Ovary (tissue), 9 donors: Measurements from ENCODE around the gene LTBP4. TPM values are rescaled to one million over a fixed set of nuclear protein-coding genes. Genes with fewer than 3 reads are reported as not detected.
A peak's percentile ranks its signal among the peaks of the same experiment; 100 is the strongest.

ENCODE experiments used
- DNase-seq, 5 donors: peaks; one replicate each; pipeline ENCODE4 v3.0.0-alpha.2; 2019 to 2020
- H3K27ac ChIP-seq, 2 donors: fragments of 200-600 bp; one replicate each; pipeline versions ENCODE4 v1.5.1 to v1.8.0; 2019 to 2022
- H3K27me3 ChIP-seq: fragments of 200-600 bp; one replicate; pipeline ENCODE4 v1.8.0; 2022
- H3K36me3 ChIP-seq: fragments of 200-600 bp; sonication (generic); one replicate; pipeline ENCODE4 v1.5.1; 2019
- H3K4me1 ChIP-seq: one replicate; pipeline ENCODE4 v1.8.1; 2013; ENCODE audit warnings: mild to moderate bottlenecking, moderate library complexity; ENCODE audit not compliant: insufficient read depth
- H3K4me3 ChIP-seq: fragments of 200-600 bp; sonication (generic); one replicate; pipeline ENCODE4 v1.5.1; 2017
- H3K9me3 ChIP-seq, 2 donors: fragments of 200-600 bp in 1 of 2; sonication (generic) in 1 of 2; one replicate each; pipeline versions ENCODE4 v1.5.1 to v1.8.1; 2013 to 2019; ENCODE audit warnings: mild to moderate bottlenecking in 1 of 2, moderate library complexity in 1 of 2
- CTCF ChIP-seq, 3 donors: fragments of 450-650 bp in 2 of 3; fragments of 200-600 bp in 1 of 3; IDR thresholded peaks; one replicate each; pipeline versions ENCODE4 v1.5.1 to v1.8.0; 2016 to 2022; ENCODE audit warnings: antibody characterized with exemption in 3 of 3, mild to moderate bottlenecking in 1 of 3
- EP300 ChIP-seq: sonication (generic); formaldehyde crosslinking; IDR thresholded peaks from one replicate; pipeline ENCODE4 v1.6.1; 2017; ENCODE audit warnings: antibody characterized with exemption
- POLR2A ChIP-seq: fragments of 450-650 bp; IDR thresholded peaks from one replicate; pipeline ENCODE4 v1.6.1; 2017; ENCODE audit warnings: antibody characterized with exemption, mild to moderate bottlenecking, moderate library complexity
- WGBS, 3 donors: extraction: QIAGEN DNeasy Blood & Tissue Kit in 1 of 3; methylation state at CpG; one replicate each; pipeline versions ENCODE4 v1.1.5 to v1.1.7; 2013 to 2017; 5-methylcytosine and 5-hydroxymethylcytosine counted together
- intact Hi-C, 4 donors: fragments of 100-400 bp; cut with DNase I; formaldehyde crosslinking; loops; one replicate each; pipeline versions ENCODE4 v1.11.0 to v1.15.1; 2022 to 2023
- polyA plus RNA-seq, 2 donors: library from polyadenylated mRNA; stranded (reverse); fragments of 200-250 nt in 1 of 2; fragments of 350-450 nt in 1 of 2; fragmentation: Illumina TruSeq in 1 of 2; extraction: RNeasy Lipid Tissue Mini Kit (QIAGEN cat#74804) in 1 of 2; gene quantifications; one replicate each; pipeline ENCODE4 v1.2.3, GENCODE V29; 2013 to 2014
- total RNA-seq, 7 donors: library from RNA; depleted of rRNA in 2 of 7; stranded (reverse); fragments of >200 nt in 2 of 7; fragmentation: NEBNext Ultra II Directional in 3 of 7; extraction: Animal tissue kit (Norgen Biotek cat#: 25700) in 3 of 7; gene quantifications; one replicate each; pipeline versions ENCODE4 v1.1.0 to v1.2.4, GENCODE V29; 2016 to 2023
- donor health status: DM: no; HTN: no; CAD: no; lungs with moderate emphysema.
- donor health status: DM: no; HTN: no; CAD: no.
- donor health status: Bipolar disorder and iron deficiency.
- donor health status: DM: yes; HTN: yes; CAD: no.
- donor health status: DM: no; HTN: no; CAD: no.
- donor health status: DM: yes; HTN: yes; CAD: no.

Gene LTBP4
- total and polyA plus RNA-seq, 9 donors, result 152 to 840 (median 524) TPM

DNA sequence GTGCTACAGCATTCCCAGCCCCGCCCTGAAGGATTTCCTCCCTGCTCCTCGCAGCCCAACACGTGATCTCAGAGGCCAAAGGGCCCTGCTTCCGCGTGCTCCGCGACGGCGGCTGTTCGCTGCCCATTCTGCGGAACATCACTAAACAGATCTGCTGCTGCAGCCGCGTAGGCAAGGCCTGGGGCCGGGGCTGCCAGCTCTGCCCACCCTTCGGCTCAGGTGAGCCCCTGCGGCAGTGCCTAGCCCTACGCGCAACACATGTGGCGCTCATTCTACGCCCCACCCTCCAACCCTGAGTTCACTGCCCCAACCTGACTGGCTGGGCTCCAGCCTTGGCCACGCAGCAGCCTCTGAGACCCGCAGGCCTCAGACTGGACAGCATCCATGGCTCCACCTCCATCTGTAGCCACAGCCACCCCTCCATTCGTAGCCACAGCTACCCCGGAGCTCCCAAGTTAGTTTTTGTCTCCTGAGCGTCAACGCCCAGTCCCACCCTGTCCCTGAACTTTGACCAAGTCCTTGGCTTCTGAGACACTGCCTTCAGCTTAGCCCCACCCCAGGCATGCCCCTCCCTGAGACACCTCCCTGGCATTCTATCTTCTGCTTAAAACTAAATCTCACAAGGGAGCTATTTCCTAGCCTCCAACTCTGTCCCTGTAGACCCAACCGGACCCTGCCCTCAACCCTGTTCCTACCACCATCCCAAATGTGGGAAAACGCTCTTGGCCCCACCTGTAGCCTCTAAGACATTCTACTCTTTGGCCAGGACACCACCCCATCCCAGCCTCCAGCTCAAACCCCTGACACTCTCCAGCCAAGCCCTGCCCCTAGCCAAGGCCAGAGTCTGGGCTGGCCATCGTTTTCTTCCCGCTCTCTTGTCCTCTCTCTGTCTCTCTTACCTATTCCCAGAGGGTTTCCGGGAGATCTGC, 6.4 kb downstream of the LTBP4 start:
- H3K4me3 ChIP-seq, result no peak overlapping the region
- DNase-seq, result peak in 4 of 5 donors; percentile 50 to 74 (median 62)
- no peaks in the 10 kb centered on the region for H3K27me3 ChIP-seq
- intact Hi-C loops, result loop anchor here in 2 of 4 donors (10.0 kb wide), 1 partner anchor 143 kb away; the partner anchor contains the start of genes BLVRB (in 2 of the 2) and SPTBN4 (in 2 of the 2)
- H3K4me1 ChIP-seq, result peaks cover 11% of the 10 kb centered on the region
- H3K27ac ChIP-seq, result no peak overlapping the region
- TF ChIP-seq CTCF (IDR thresholded peaks at IDR 0.05) (no peak), POLR2A (no peak), EP300 (no peak)
- 55 to 68% (median 55%) methylated on average over 31 of the region's 31 CpGs for WGBS, 3 donors
- H3K36me3 ChIP-seq, result no peaks in the 10 kb centered on the region
- H3K9me3 ChIP-seq, result no peaks in the 10 kb centered on the region

DNA sequence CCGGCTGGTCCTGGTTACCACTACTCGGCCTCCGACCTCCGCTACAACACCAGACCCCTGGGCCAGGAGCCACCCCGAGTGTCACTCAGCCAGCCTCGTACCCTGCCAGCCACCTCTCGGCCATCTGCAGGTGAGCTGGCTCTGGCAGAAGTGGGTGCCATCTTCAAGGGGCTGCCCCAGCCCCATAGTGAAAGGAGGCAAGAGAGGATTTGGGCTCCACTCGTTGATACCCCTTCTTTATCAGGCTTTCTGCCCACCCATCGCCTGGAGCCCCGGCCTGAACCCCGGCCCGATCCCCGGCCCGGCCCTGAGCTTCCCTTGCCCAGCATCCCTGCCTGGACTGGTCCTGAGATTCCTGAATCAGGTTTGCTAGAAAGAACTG, 7.1 kb downstream of the LTBP4 start:
- H3K36me3 ChIP-seq, result no peaks in the 10 kb centered on the region
- DNase-seq, result no peak
- 86 to 91% (median 90%) methylated on average over 14 of the region's 14 CpGs for WGBS, 3 donors
- intact Hi-C loops, result loop anchor here in 2 of 4 donors (10.0 kb wide), 1 partner anchor 143 kb away; the partner anchor contains the start of genes BLVRB (in 2 of the 2) and SPTBN4 (in 2 of the 2)
- no peaks in the 10 kb centered on the region for H3K27me3 ChIP-seq
- no peak for TF ChIP-seq POLR2A
- TF ChIP-seq CTCF (IDR thresholded peaks at IDR 0.05), result no peak
- TF ChIP-seq EP300, result no peak
- H3K27ac ChIP-seq, result no peak overlapping the region
- H3K9me3 ChIP-seq, result no peaks in the 10 kb centered on the region
- peaks cover 11% of the 10 kb centered on the region for H3K4me1 ChIP-seq
- no peak overlapping the region for H3K4me3 ChIP-seq

DNA sequence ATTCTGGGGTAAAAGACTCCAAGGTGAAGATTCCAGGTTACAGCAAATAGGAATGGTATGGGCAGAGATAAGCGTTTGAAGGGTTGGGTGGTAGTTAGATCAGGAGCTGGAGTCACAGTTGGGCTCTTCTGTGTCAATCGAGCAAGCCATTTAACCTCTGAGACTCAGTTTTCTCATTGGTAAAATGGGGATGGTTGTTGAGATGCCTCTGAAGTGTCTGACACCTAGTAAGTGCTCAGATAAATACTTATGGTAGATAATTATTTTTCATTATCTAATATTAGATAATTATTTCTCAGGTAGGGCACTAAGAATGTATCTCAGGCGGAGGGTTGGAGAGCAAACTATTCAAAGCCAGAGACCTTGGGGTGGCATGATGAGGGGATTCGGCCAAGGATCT, 7.8 kb downstream of the LTBP4 start:
- no peak for DNase-seq
- intact Hi-C loops, result loop anchor here in 2 of 4 donors (10.0 kb wide), 1 partner anchor 144 kb away; the partner anchor contains the start of genes BLVRB (in 2 of the 2) and SPTBN4 (in 2 of the 2)
- no peak overlapping the region for H3K27ac ChIP-seq
- H3K9me3 ChIP-seq, result no peaks in the 10 kb centered on the region
- H3K36me3 ChIP-seq, result no peaks in the 10 kb centered on the region
- WGBS, 3 donors, result 72 to 93% (median 80%) methylated on average over 4 of the region's 4 CpGs
- no peak for TF ChIP-seq POLR2A
- TF ChIP-seq EP300, result no peak
- TF ChIP-seq CTCF (IDR thresholded peaks at IDR 0.05), result no peak
- H3K27me3 ChIP-seq, result no peaks in the 10 kb centered on the region
- peaks cover 11% of the 10 kb centered on the region for H3K4me1 ChIP-seq
- H3K4me3 ChIP-seq, result no peak overlapping the region

DNA sequence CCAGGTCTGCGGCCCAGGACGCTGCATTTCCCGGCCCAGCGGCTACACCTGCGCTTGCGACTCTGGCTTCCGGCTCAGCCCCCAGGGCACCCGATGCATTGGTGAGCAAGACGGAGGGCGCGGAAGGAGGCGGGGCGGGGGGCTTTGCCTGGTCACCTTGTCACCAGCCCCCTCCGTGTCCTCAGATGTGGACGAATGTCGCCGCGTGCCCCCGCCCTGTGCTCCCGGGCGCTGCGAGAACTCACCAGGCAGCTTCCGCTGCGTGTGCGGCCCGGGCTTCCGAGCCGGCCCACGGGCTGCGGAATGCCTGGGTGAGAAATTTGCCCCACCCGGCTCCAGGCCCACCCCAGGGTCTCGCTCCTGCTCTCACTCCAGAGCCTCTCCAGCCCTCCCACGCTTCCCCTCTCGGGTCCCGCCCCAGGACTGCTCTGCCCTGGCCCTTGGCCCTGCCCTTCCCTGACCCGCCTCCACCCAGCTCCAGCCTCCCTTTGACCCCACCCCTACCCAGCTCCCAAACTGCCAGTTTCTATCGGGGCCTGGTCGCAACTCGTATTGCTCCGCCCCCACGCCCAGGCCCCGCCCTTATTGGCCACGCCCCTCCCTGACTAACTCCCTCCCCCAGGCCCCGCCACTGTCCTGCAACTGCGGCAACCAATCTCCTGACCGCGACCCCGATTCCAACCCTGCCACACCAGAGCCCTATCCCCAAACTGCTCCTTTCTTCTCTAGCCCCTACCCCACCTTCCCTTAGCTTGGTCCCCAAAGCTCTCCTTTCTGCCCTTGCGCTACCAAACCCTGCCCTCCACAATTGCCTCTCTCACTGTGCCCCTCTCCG, 8.6 kb downstream of the LTBP4 start:
- WGBS, 3 donors, result 19 to 59% (median 45%) methylated on average over 48 to 50 of the region's 50 CpGs
- peak; percentile 53 to 90 (median 71) for DNase-seq
- Histone ChIP-seq H3K27me3 (no peaks in the 10 kb centered on the region), H3K4me3 (peak overlapping the region; percentile 26), H3K27ac (no peak overlapping the region), H3K36me3 (no peaks in the 10 kb centered on the region), H3K4me1 (peaks cover 10% of the 10 kb centered on the region), H3K9me3 (no peaks in the 10 kb centered on the region)
- intact Hi-C loops, result loop anchor here in 2 of 4 donors (10.0 kb wide), 1 partner anchor 145 kb away; the partner anchor contains the start of genes BLVRB (in 2 of the 2) and SPTBN4 (in 2 of the 2)
- no peak for TF ChIP-seq POLR2A
- no peak for TF ChIP-seq EP300
- no peak for TF ChIP-seq CTCF (IDR thresholded peaks at IDR 0.05)
